ENCODE data around the gene SPDYC. TPM values are rescaled to one million over a fixed set of nuclear protein-coding genes. Genes with fewer than 3 reads are reported as not detected.

SPDYC gene, protein sequence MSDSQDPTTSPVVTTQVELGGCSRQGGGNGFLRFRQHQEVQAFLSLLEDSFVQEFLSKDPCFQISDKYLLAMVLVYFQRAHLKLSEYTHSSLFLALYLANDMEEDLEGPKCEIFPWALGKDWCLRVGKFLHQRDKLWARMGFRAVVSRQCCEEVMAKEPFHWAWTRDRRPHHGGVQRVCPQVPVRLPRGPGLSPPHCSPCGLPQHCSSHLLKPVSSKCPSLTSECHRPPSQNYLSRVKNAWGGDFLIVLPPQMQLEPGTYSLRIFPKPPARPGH
- total RNA-seq = not detected

DNA sequence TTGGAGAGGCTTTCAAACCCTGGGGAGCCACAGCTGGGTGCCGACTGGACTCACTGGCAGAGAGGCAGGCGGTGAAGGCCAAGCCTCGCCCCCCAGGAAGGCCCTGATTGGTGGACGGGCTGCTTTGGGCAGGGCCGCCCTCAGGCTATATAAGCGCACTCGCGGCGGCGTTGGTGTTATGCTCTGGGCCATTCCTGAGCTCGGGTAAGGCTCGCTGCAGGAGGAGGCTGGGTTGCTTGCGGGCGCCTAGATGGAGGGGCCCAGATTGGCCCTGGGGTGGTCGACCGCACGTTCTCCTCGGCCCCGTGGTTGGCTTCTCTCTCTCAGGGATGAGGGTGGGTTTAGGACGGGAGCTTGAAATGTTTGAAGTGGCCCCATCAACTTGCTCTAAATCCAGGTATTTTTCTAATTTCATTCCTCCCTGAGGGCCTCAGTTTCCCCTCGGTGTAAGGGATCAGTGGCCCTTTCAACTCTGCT lies at the start of gene SPDYC:
TSS of gene SPDYC (plus strand) at position 176 of the 477 bp plus-strand sequence. CDS start 1,125 bp downstream, outside the sequence.

GRCh38 chr11:65121865-65122696 lies 48.0 kb upstream of the SPDYC start, which contains the start of the genes FAU and MRPL49:
Gene FAU, minus strand, starts transcription at chr11:65122134. Its CDS starts 321 bp downstream, at chr11:65121813.
Gene MRPL49, plus strand, starts transcription at chr11:65122321. Its CDS starts 26 bp downstream, at chr11:65122347.

GRCh38 chr11:65134240-65134951 lies 35.6 kb upstream of the SPDYC start, which contains the start of gene SYVN1:
Gene SYVN1, minus strand, starts transcription at chr11:65134519. Its CDS starts 918 bp downstream, at chr11:65133601.

DNA sequence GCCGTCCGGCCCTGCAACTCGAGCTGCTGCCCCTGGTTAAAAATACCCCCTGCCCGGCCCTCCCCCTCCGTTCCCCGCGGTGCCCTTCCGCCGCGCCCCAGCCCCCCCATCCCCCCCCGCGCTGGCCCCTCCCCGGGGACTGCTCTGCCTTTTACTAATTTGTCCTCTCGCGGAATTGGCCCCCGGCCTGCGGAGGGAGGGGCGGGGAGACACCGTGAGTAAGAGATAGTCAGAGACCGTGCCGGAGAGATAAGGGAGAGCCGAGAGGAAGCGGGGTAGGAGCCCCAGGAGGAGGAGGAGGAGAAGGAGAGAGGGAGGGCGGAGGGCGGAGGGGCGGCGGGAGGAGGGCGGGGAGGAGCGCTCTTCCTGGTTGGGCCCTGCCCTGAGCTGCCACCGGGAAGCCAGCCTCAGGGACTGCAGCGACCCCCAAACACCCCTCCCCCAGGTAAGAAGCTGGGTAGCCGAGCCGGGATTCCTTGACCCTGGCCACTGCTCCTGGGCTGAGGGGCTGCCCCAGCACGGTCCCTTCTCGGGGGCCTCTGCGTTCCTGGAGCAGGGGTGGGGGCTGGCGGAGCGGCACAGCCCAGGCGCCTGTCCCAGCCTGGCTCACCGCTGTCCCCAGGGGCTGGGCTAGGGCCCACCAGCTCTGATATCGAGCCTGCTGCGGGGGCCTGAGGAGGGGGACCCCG lies 11.7 kb downstream of the SPDYC start, which contains the start of gene CAPN1:
TSS of gene CAPN1 (plus strand) at position 360 of the 689 bp plus-strand sequence. CDS start 774 bp downstream, outside the sequence.

Small RNA genes within 50 kb of the gene (small RNA-seq; reads per million reads assigned to genes)
- gene HIGD1AP10 (not detected), gene PDCL2P2 (not detected), gene RNU2-23P (6.1 reads per million, percentile 92 among the genes with 10 or more reads in this experiment)

Other genes with a start within 250 kb of the SPDYC start
- 39.7 TPM for gene PPP2R5B, start 245.5 kb upstream of the SPDYC start, total RNA-seq
- gene GPHA2, start 234.3 kb upstream of the SPDYC start, total RNA-seq = not detected
- not detected for gene MAJIN, start 198.1 kb upstream of the SPDYC start, total RNA-seq
- gene BATF2, start 173.3 kb upstream of the SPDYC start, total RNA-seq = not detected
- 73.4 TPM for gene ARL2, start 156.1 kb upstream of the SPDYC start, total RNA-seq
- 16.4 TPM for gene SNX15, start 142.8 kb upstream of the SPDYC start, total RNA-seq
- gene SAC3D1, start 129.0 kb upstream of the SPDYC start, total RNA-seq = 6.9 TPM
- gene NAALADL1, start 111.7 kb upstream of the SPDYC start, total RNA-seq = 4.2 TPM
- 2.3 TPM for gene CDCA5, start 86.2 kb upstream of the SPDYC start, total RNA-seq
- gene ZFPL1, start 86.0 kb upstream of the SPDYC start, total RNA-seq = 15.7 TPM
- 125 TPM for gene VPS51, start 74.0 kb upstream of the SPDYC start, total RNA-seq
- 81.4 TPM for gene TM7SF2, start 58.4 kb upstream of the SPDYC start, total RNA-seq
- gene ZNHIT2, start 52.5 kb upstream of the SPDYC start, total RNA-seq = 6.9 TPM
- gene FAU, start 48.1 kb upstream of the SPDYC start, total RNA-seq = 229 TPM
- 39.7 TPM for gene MRPL49, start 47.9 kb upstream of the SPDYC start, total RNA-seq
- gene SYVN1, start 35.7 kb upstream of the SPDYC start, total RNA-seq = 11.1 TPM
- gene CAPN1, start 11.7 kb downstream of the SPDYC start, total RNA-seq = 64.6 TPM
- 1.8 TPM for gene POLA2, start 91.7 kb downstream of the SPDYC start, total RNA-seq
- gene CDC42EP2, start 144.6 kb downstream of the SPDYC start, total RNA-seq = 8.1 TPM
- gene DPF2, start 163.6 kb downstream of the SPDYC start, total RNA-seq = 31.4 TPM
- gene TIGD3, start 184.5 kb downstream of the SPDYC start, total RNA-seq = 3.2 TPM
- gene SLC25A45, start 212.4 kb downstream of the SPDYC start, total RNA-seq = 0.92 TPM
- gene FRMD8, start 216.4 kb downstream of the SPDYC start, total RNA-seq = 9.5 TPM

Data from diencephalon (tissue), 1 donor.